Stimulated activated CD8-positive, alpha-beta memory T cell treated with anti-CD3 and anti-CD28 coated beads, Interleukin-15, amount 100 ng/mL, for 24 hours (primary cell): ENCODE measurements around the gene CALHM5.

Experiments used
- DNase-seq: peaks from one replicate; pipeline ENCODE4 v3.0.0-alpha.2; 2020; ENCODE audit warnings: low read depth

Gene CALHM5

DNA sequence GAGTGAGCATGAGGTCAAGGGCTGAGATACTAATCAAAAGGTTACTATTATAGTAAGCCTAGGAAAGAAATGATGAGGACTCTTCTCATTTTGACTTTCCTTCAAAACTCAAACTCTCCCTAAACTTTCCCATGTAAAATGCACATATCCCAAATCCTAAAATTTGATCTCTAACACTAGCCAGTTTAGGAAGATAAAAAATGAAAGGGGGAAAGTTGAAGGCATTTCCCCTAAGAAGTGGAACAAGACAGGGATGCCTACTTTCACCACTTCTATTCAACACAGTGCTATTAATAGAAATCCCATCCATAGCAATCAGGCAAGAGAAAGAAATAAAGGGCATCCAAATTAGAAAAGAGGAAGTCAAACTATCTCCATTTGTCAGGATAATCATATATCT lies 2.9 kb upstream of the CALHM5 start:
- DNase-seq, result no peak

DNA sequence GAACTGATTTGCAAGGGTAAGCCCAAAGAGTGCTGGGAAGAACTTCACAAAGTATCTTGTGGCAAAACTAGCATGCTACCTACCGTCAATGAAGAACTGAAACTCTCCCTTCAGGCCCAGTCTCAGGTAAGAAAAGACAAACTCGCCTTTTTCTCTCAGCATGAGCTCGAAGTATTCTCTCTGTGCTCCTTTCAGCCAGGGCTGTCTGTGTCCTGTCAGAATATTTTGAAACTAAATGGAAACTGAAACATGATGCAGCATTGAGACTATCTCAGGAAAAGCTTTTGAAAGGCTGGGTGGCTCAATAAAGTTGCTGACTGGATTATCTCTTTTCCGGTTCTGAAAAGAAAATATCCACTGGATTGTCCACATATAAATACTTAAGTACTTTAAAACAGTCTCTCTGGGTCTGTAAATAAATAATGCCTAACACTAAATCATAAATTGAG lies 696 bp downstream of the CALHM5 start:
- no peak for DNase-seq

DNA sequence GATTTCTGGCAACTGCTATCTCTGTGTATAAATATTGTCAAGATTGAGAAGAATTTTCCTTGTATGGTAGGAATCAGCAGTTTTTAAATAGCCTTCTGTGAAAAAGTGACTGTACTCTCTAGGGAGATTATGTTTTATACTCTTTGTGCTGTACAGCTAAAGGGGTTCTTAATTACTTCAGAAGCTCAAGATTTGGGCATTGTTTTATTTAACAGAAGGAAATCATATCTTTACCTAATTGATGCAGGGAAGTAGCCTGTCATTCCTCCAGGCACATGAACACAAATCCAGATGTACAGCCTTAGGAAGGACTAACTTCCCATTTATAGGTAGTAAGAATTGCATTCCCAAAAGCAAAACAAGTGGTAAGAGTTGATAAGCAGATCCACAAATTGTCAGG lies 1.3 kb downstream of the CALHM5 start:
- no peak for DNase-seq

DNA sequence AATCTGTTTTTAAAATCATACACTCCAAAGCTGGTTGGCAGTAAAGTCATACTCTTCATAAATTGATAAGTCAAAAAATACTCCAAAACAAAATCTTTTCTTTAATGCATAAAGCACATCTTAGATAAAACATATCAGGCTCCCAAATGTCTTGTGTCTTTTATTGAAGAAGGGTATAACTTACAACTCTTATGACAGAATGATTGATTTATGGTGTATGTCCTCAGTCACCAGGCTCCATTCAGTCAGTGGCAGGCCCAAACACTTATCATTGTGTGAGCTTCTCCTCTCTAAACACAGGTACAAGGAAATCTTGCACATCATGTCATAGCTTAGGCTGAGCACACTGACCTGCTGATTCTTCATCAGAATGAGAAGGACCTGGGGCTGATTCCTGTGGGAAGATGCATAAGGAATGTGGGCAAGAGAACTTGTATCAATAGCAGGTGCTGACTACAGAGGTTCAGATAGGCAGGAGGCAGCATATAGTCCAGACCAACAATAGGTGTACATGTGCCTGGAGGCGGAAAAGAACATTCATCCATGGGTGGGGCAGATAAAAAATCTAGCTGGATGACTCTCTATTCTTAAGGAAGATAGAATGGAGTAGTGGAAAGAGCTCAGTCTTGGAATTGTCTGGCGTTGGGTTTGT lies 1.9 kb downstream of the CALHM5 start:
- DNase-seq, result no peak

DNA sequence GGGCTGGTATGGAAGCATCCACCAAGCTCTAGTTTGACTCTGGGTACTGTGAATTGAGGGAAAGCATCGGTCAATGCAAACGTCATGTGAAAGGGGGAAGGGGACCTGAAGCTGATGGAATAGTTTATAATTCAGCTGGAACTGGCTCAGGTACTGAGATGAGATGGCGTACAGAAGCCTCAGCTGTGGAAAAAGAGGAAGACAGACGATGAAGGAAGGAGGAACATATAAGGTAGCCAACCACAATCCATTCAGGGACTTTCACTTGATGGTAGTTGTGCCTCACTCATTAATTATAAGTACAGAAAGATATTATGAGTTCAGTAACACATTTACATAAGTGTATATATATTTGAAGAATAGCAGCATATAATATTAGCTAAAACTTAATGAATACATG lies 2.7 kb downstream of the CALHM5 start:
- DNase-seq, result no peak

DNA sequence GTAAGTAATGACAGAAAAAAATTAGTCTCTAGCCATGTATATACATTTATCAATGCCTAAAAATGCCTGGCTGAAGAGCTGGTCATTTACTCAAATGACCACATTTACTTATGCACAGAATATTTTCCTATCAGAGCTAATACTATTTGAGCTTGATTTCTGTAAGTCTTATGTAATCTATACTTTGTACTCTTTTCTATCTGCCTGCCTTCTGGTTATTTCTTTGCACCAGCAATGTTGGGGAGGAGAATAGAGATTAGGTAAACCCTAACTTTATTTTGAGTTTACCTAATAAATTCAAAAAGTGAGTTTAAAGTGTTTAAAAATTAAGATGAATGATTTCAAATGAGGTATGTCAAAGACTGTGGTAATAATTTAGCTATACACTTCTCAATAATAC lies 3.7 kb downstream of the CALHM5 start:
- no peak for DNase-seq

DNA sequence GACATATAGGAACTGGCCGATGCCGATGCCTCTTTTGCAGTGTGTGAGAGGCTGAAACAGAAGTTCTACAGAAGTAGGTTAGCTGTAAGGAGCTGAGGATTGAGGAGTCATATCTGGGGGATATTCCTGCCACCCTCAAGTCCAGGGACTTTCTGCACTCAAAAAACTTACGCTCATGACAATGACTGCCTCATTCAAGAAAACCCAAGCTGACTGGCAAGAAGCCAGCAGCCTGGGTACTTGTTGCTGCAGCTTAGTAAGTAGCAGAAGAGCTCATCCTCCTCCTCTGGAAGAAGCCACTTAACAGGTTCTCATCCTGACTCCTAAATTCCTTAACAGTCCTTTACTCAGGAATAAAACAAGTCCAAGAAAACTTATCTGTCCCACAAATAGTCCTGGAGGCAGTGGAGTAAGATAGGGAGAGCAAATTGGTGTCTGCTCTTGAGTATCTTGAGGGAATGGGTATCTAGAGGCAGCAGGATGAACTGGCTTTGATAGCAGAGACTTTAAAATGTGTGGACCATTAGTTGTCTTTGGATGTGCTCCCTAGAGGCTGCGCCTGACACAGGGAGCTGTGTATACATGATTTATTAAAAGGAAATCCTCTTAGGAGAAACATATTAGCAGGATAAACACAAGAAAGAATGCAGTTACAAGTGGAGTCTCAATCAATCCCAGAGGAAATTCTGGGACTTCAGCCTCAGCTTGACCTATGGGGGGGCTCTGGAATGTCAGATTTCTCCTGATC lies 7.4 kb downstream of the CALHM5 start:
- no peak for DNase-seq

DNA sequence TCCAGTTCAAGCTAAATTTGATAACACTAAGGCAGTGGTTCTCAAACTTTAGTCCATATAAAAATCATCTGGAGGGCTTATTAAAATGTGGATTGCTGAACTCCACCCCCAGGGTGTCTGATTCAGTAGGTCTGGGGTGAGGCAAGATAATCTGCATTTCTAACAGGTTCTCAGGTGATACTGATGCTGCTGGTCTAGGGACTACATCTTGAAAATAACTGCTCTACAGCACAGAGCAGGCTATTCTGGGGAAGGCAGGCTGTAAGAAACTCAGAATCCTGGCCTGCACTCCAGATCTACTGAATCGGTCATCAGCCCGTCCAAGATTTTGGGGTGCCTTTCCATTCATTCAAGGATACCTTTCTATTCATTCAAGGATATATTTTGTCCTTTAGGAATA lies 11.5 kb downstream of the CALHM5 start:
- no peak for DNase-seq

DNA sequence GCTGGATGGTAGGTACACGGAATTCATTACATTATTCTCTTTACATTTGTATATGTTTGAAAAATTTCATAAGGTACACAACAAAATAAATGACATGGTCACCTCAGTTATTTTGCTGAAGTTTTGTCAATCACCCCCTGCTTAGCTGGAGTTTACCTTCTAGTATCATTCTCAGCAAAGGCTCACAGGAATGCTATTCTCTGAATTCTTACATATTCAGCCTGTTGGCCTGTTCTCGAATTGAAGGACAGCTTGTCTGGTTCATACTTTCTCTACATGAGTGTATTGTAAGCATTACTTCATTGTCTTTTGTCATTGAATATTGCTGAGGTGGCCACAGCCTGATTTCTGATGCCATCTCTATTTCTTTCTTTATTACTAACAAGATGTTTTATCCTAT lies 12.8 kb downstream of the CALHM5 start:
- no peak for DNase-seq

DNA sequence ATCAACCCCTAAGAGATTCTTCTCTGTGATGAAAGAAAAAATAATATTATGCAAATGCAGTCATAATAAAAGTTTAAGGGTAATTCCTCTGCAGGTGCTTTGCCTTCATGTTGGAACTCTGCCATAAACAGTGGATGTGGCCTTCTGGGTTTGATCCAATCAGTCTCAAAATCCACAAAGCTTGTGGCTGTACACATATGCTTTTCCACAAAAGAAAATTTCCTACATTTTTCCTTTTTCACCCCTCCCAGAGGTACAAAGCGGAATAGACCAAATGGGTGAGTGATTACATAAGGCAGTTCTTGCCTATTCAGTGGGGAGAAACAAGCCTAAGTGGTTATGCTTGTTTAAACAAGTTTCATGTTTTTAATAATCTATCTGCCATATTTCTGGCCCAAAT lies 16.7 kb downstream of the CALHM5 start:
- DNase-seq, result no peak

DNA sequence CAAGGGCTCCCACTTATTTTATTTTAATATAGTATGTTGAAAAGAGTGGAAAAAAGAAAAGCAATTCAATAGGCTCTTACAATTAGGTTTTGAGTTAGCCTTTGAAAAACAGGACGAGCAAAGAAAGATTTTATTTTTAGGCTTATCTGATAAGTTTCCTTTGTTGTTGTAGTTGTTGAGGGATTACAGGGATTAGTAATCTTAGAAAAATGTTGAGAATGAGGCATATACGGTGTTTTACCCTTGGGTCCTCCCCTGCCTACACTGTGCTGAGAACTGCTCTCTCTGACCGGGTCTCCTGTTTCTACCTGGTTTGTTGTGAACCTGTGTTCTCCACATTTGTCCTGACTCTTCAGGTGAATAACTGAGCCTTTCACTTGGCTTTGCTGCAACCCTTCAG lies 17.3 kb downstream of the CALHM5 start:
- DNase-seq, result no peak

DNA sequence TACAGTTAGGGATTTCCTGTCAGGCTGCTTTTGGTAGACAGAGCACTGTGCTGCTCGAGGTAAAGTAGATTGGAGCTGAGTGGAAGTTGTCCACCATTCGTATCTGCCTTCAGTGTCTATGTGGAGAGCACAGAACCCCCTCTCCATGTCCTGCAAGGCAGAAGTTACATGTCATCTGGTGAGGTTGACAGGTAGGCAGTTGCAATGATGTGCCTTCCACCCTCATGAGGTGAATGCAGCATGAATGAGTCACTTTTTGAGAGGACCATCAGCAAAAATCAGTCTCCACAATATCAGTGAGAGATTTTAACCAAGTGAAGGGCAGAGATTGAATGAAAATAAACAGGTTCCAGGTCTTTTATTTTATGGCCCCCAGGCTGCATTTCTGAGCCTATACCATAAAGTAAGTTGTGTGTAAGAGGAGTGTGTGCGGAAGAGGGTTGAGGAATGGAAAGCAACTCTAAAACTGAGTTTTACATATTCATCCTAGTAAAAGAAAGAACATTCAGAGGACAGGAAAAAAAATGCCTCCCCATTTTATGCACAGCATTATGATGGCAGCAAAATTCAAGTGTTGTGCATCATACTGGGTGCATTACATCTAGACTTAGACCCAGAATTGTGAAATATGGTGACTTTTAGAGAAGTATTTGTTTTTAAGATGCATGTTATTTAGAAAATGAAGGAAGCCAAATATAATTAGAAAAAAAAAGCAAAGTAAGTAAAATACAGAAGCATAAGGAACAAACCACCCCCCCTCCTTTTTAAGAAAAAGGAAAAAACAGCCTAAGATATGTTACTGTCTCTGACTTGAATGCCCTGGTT lies 18.2 kb downstream of the CALHM5 start:
- no peak for DNase-seq

DNA sequence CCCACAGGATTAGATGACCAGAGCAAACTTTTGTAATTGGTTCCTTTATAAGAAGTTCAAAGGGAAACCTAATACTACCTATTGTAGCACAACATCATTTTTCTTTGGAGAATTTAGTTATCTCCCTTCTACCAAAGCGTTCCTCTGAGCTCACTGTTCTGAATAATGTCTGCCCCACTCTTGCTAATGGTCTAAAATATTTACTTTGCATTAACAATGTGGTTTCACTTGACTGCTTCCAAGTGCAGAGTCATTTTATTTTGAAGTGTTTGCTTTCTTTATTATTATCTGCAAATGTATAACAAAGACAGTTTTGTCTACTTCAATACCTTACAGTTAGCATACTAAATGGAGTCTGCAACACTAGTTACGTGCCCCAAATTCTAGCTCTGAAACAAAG lies 19.0 kb downstream of the CALHM5 start:
- no peak for DNase-seq

DNA sequence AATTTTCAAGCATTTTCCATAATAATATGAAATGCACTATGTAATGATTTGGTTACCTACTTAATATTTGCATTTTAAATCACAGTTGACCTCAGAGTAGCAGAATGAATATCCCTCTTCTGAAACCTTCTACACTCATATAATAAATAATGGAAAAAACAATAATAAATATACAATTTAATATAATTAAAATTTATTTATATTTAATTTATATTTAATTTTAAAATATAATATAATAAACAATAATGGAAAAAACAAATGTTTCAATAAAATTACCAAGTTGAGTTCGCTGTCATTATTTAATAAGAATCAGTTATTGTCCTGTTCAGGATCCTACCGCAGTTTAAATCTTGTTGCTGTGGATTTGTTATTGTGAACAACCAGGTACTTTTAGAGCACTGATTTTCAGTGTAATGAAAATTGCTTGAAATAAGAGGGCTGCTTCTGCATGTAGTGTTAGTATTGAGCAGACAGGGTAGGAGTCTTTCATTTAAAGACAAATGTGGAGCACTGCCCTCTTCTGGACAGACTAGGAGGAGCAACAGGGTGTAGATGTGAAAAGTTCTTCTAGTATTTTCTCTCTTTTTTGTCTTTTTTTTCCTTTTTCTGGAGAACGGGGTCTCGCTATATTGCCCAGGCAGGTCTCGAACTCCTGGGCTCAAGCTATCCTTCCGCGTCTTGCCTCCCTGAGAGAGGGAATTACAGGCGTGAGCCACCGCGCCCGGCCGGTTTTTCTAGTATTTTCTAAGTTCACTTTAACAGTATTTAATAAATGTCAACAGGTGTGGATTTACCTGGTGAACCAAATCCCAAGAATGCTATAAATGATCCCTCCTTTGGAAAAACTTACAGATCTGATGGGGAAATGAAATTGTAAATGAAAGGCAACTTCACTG lies 20.5 kb downstream of the CALHM5 start:
- no peak for DNase-seq

DNA sequence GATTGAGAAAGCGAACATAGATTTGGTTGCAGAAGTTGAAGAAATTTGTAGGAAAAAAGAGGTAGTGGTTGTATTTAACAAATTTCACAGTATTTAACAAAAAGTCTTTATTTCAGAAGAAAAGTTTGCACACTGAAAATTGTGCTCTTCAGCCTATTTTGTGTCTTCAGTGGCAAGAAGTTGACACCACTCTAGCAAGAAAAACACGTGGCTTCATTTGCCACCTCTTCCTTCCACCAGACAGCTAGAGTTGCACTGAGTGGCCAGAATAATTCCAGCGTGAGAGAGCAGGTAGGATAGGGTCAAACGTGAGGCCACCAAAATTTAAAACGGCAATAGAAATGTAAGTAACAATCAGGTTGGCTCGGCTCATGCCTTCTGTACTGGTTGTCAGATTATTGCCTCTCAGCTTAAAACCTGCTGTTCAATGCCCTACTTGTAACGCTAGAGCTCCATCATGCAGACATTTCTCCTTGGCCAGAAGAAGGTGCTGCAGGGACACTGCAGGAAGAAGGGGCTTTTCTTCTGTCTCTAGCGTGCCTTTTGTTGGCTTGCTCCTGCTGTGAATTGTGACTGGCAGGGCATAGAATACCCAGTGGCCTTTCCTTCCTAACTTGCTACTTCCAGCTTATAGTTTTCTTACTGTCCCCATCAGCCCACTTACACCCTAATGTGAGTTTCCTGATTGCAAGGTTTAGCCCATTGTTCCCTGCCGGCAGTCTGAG lies 22.0 kb downstream of the CALHM5 start:
- DNase-seq, result no peak

DNA sequence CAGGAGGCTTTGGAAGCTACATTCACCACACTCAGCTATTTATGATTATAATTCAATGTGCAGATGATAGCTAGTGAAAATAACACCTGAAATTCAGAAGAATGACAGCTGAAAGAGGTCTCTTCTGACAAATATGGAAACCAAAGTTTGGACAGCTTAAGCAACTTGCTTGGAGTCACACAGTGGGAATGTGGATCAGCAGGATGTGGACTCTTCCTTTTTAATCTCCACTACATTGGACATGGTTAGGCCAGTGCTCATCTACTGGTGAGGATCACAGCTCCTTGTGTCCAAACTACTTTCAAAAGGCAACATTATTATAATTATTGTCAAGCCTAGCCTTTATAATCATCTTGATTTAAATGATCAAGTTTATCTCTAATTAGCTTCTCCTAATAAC lies 23.7 kb downstream of the CALHM5 start:
- no peak for DNase-seq

DNA sequence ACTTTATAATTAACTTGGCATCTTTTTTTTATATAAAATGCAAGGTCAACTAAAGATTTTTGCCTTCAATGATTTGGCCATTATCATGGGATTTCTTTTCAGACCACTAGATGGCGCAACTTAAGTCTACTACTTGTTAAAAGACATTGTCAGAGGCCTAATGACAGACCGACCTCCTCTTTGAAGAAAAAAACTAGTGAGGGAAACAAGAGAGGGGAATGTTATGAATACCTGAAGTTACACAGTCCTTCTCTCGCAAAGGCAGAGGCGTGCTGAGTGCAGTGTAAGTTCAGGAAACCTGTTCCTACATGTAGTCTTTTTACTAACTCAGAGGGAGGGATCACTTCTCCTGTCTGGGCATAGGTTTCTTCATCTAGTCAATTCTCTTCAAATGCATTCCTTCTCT lies 24.8 kb downstream of the CALHM5 start:
- no peak for DNase-seq

DNA sequence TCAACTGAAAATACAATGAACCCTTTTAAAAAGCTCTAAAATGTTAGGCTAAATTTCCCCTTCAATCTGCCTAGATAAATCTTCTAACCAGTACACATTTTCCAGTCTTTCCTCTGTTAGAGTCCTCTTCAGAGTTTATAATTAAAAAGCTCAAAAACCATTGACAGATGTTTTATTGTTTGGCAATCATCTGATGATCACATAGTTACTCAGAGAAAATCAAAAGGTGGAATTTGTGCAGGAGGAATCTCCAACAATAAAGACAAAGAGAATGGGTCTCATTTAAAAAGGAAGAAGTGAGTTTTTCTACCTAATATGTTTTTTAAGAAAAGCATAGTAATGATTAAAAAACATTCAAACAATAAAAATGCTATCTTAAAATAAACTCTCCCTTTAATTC lies 31.0 kb downstream of the CALHM5 start:
- no peak for DNase-seq

DNA sequence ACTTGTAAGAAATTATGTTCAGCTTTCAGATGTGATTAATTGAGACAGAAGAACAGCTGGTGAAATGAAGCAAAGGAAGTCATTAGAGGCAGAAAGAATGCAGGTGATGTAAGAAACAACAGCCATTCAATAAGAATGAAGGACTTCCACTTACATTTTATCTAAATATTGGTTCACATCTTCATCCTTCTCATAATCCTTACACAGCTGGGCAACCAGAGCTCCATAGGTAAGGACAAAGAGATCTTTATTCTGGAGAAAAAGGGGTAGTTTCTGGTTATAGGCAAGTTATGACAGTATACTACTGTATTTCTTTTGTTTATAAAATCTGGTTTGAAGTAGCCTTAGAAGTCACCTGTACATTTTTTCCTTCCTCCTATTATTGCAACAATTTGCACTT lies 31.7 kb downstream of the CALHM5 start:
- no peak for DNase-seq

DNA sequence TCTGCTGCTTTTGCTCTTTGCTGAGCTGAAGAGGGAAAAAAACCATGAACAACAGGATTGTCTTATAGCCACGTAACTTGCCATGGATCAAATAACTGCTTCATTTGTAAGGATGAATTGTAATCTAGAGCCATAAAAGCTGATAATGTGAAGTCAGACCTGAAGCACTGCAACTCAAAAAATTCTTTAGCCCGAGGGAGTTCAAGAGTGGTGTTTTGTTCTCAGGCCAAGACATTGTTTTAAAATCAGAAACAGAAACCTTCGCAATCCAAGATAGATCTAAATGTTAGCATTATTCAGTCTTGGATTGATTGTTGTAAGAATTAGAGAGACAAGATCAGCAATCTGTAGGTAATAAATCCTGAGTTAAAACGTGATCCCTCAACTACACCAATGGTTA lies 34.2 kb downstream of the CALHM5 start, which contains the start of gene TRAPPC3L:
Gene TRAPPC3L (minus strand): TSS at position 34 of the 400 bp plus-strand sequence. CDS start 170 bp downstream, outside the sequence.
- DNase-seq, result no peak

DNA sequence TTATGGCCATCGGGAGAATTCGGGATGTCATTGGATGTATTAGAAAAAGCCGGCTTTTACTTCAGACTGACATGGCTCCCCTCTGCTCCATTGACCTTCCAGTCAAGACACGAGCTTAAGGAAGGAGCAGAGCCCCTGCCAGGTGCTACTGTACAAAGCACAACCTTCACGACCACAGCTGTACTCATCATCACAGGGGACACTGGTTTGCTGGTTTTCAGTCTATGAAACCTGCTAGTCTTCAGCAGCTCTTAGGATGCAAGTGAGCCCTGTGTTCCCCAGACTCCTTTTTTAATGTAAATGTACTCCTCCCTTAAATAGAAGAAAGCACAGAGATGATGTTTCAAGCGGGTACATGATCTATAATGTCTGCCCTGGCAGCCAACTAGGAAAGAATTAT lies 35.9 kb downstream of the CALHM5 start:
- no peak for DNase-seq
